Cardiac muscle cell (in vitro differentiated cells and primary cell): ENCODE measurements around the gene ERGIC3. TPM values are rescaled to one million over a fixed set of nuclear protein-coding genes. Genes with fewer than 3 reads are reported as not detected.
A peak's percentile ranks its signal among the peaks of the same experiment; 100 is the strongest.

ENCODE experiments used
- DNase-seq, 2 donors: peaks; one replicate each; pipeline versions ENCODE4 v3.0.0 to v3.0.0-alpha.2; 2010 to 2017; ENCODE audit warnings: low read depth in 1 of 2, low spot score in 1 of 2
- H3K27ac ChIP-seq: fragments of 200-600 bp; sonication (generic); 2 replicates; pipeline ENCODE4 v1.5.1; 2016
- H3K27me3 ChIP-seq: fragments of 200-600 bp; sonication (generic); 2 replicates; pipeline ENCODE4 v1.6.0; 2016; ENCODE audit warnings: control low read depth
- H3K36me3 ChIP-seq: fragments of 200-600 bp; sonication (generic); 2 replicates; pipeline ENCODE4 v1.5.1; 2016; ENCODE audit warnings: control low read depth
- H3K4me1 ChIP-seq: fragments of 200-600 bp; sonication (generic); 2 replicates; pipeline ENCODE4 v1.8.1; 2017; ENCODE audit warnings: low read depth, mild to moderate bottlenecking, mixed run types
- H3K4me3 ChIP-seq: fragments of 200-600 bp; sonication (generic); 2 replicates; pipeline ENCODE4 v1.5.1; 2016; ENCODE audit warnings: mild to moderate bottlenecking
- H3K9me3 ChIP-seq: fragments of 200-600 bp; sonication (generic); 2 replicates; pipeline ENCODE4 v1.5.1; 2017; ENCODE audit warnings: low read depth, mild to moderate bottlenecking, control low read depth
- polyA plus RNA-seq: library from polyadenylated mRNA; unstranded; fragments of >200 nt; fragmentation: Nextera tagmentation; extraction: Ambion mirVana; gene quantifications from 2 replicates; pipeline ENCODE4 v1.2.1, GENCODE V29; 2016
- total RNA-seq: library from RNA; depleted of rRNA; stranded (reverse); fragments of >200 nt; gene quantifications from 2 replicates; pipeline ENCODE4 v1.2.3, GENCODE V29; 2016
- TF ChIP-seq, protein P1 (sequence below): IDR thresholded peaks from 2 replicates; pipeline ENCODE4 v1.5.1; 2012; ENCODE audit warnings: low read depth, mild to moderate bottlenecking, low read length

Gene ERGIC3
- total and polyA plus RNA-seq, 2 experiments from 2014 or later: 170 to 213 TPM

GRCh38 chr20:35558451-35558850 lies 16.6 kb downstream of the ERGIC3 start:
- Histone ChIP-seq H3K27me3 (no peaks in the 10 kb centered on the region), H3K36me3 (peaks cover 31% of the 10 kb centered on the region), H3K4me3 (no peak overlapping the region), H3K9me3 (no peaks in the 10 kb centered on the region), H3K27ac (no peak overlapping the region), H3K4me1 (no peaks in the 10 kb centered on the region)
- DNase-seq: no peak
- TF ChIP-seq, protein P1, sequence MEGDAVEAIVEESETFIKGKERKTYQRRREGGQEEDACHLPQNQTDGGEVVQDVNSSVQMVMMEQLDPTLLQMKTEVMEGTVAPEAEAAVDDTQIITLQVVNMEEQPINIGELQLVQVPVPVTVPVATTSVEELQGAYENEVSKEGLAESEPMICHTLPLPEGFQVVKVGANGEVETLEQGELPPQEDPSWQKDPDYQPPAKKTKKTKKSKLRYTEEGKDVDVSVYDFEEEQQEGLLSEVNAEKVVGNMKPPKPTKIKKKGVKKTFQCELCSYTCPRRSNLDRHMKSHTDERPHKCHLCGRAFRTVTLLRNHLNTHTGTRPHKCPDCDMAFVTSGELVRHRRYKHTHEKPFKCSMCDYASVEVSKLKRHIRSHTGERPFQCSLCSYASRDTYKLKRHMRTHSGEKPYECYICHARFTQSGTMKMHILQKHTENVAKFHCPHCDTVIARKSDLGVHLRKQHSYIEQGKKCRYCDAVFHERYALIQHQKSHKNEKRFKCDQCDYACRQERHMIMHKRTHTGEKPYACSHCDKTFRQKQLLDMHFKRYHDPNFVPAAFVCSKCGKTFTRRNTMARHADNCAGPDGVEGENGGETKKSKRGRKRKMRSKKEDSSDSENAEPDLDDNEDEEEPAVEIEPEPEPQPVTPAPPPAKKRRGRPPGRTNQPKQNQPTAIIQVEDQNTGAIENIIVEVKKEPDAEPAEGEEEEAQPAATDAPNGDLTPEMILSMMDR: no peak

- H3K4me3 ChIP-seq: no peak overlapping the region
- H3K36me3 ChIP-seq: peaks cover 25% of the 10 kb centered on the region
- TF ChIP-seq, protein P1: no peak
- no peak overlapping the region for H3K27ac ChIP-seq
- no peak for DNase-seq
- no peaks in the 10 kb centered on the region for H3K9me3 ChIP-seq
- H3K27me3 ChIP-seq: no peaks in the 10 kb centered on the region
- H3K4me1 ChIP-seq: no peaks in the 10 kb centered on the region
Measured at GRCh38 chr20:35559042-35559693, 17.3 kb downstream of the ERGIC3 start.

- DNase-seq: no peak
- H3K4me3 ChIP-seq: no peak overlapping the region
- TF ChIP-seq, protein P1: no peak
- H3K9me3 ChIP-seq: no peaks in the 10 kb centered on the region
- no peak overlapping the region for H3K27ac ChIP-seq
- peaks cover 17% of the 10 kb centered on the region for H3K36me3 ChIP-seq
- H3K27me3 ChIP-seq: no peaks in the 10 kb centered on the region
- no peaks in the 10 kb centered on the region for H3K4me1 ChIP-seq
Measured at GRCh38 chr20:35560105-35560511, 18.2 kb downstream of the ERGIC3 start.

DNA sequence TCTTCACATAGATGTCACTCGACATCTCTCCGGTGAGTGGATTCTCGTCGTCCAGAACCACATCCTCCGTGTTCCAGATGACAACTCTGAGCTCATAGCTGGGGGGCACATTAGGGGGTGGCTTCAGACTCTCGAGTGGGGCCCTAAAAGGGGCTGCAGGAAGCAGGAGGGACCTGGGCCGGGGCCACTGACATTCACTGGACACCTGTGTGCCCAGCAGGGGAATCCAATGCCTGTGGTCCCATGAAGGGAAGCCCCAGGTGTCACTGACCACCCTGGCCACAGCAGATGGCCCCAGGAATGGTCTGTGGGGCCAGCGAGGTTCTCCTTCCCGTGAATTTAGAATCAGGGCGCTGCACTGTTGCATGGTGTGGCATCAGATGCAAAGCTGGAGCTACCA lies 18.7 kb downstream of the ERGIC3 start:
- Histone ChIP-seq H3K4me3 (no peak overlapping the region), H3K27me3 (no peaks in the 10 kb centered on the region), H3K36me3 (peaks cover 15% of the 10 kb centered on the region), H3K27ac (no peak overlapping the region), H3K4me1 (no peaks in the 10 kb centered on the region), H3K9me3 (no peaks in the 10 kb centered on the region)
- TF ChIP-seq, protein P1: no peak
- no peak for DNase-seq

- Histone ChIP-seq H3K9me3 (no peaks in the 10 kb centered on the region), H3K27me3 (no peaks in the 10 kb centered on the region), H3K4me1 (no peaks in the 10 kb centered on the region), H3K36me3 (peaks cover 10% of the 10 kb centered on the region), H3K27ac (peak overlapping the region; percentile 58), H3K4me3 (no peak overlapping the region)
- TF ChIP-seq, protein P1: peak; percentile 26
- DNase-seq: peak; percentile 40 to 74
Measured at GRCh38 chr20:35561268-35561667, 19.4 kb downstream of the ERGIC3 start.
